SU-DHL-6 (cell line): ENCODE data around the gene GPR35.

Experiments
- CTCF ChIP-seq: fragments of 200-600 bp; sonication (generic); IDR thresholded peaks from one replicate; pipeline ENCODE4 v1.5.1; 2017; ENCODE audit warnings: antibody characterized with exemption, mild to moderate bottlenecking, low read length, moderate library complexity; ENCODE audit not compliant: insufficient read depth, poor library complexity, severe bottlenecking
- EZH2phosphoT487 ChIP-seq: fragments of 200-600 bp; sonication (generic), shearing (Covaris generic); conservative IDR thresholded peaks from 2 replicates; pipeline ENCODE4 v1.6.1; 2018; ENCODE audit warnings: mild to moderate bottlenecking, antibody characterized with exemption, low read length, moderate library complexity, mixed read lengths

DNA sequence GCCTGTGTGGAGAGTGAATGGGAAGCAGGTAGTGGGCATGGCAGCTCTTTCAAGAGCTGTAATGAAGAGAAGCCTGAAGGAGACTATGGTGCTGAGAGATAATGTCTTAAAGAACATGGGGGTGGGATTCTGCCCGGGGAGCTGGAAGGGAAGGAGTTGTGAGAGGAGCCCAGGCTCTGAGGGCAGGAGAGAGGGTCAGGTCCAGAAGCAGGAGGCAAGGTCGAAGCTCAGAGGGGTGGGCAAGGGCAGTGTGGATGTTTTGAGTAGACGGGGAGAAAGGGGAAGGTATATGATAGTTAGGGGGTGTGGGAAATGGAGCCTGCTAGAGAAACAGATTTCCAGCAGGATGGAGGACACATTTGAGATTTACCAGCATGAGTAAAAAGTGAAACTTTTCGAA is 36.6 kb upstream of the GPR35 start:
- TF ChIP-seq CTCF = no peak
- no peak for TF ChIP-seq EZH2phosphoT487
